Prostate gland (tissue), 2 donors: Measurements from ENCODE around the gene ARFGAP3. TPM values are rescaled to one million over a fixed set of nuclear protein-coding genes. Genes with fewer than 3 reads are reported as not detected.

Source experiments
- DNase-seq: peaks from one replicate; pipeline ENCODE4 v3.0.0-alpha.2; 2019; ENCODE audit warnings: low spot score
- H3K27ac ChIP-seq, 2 donors: fragments of 200-600 bp; sonication (generic); 2 replicates each; pipeline ENCODE4 v1.5.1; 2017 to 2019
- H3K27me3 ChIP-seq: fragments of 200-600 bp; sonication (generic); replicated peaks from 2 replicates; pipeline ENCODE4 v1.5.1; 2019; ENCODE audit not compliant: insufficient read depth
- H3K36me3 ChIP-seq, 2 donors: fragments of 200-600 bp; sonication (generic); 1 replicate in 1 of 2; 2 replicates in 1 of 2; pipeline versions ENCODE4 v1.5.1 to v1.8.1; 2017 to 2019
- H3K4me1 ChIP-seq: fragments of 200-600 bp; sonication (generic); replicated peaks from 2 replicates; pipeline ENCODE4 v1.5.1; 2019
- H3K4me3 ChIP-seq, 2 donors: fragments of 200-600 bp; sonication (generic); 2 replicates each; pipeline ENCODE4 v1.5.1; 2017 to 2019
- H3K9me3 ChIP-seq: fragments of 200-600 bp; sonication (generic); 2 replicates; pipeline ENCODE4 v1.5.1; 2017
- POLR2A ChIP-seq: fragments of 450-650 bp; IDR thresholded peaks from one replicate; pipeline ENCODE4 v1.6.1; 2016; ENCODE audit warnings: antibody characterized with exemption, mild to moderate bottlenecking
- POLR2AphosphoS5 ChIP-seq: sonication (generic); formaldehyde crosslinking; IDR thresholded peaks from one replicate; pipeline ENCODE4 v1.6.1; 2017; ENCODE audit warnings: antibody characterized with exemption
- WGBS: methylation state at CpG from one replicate; pipeline ENCODE4 v1.1.5; 2018; 5-methylcytosine and 5-hydroxymethylcytosine counted together
- intact Hi-C: fragments of 100-400 bp; cut with DNase I; formaldehyde crosslinking; loops from one replicate; pipeline ENCODE4 v1.14.2; 2022
- total RNA-seq, 2 donors: library from RNA; depleted of rRNA; stranded (reverse); fragments of >200 nt; gene quantifications; one replicate each; pipeline ENCODE4 v1.1.0, GENCODE V29; 2016
- TF ChIP-seq, protein P1 (sequence below), 4 experiments: fragments of 200-600 bp in 2 of 4; fragments of 450-650 bp in 2 of 4; sonication (generic) in 2 of 4; IDR thresholded peaks; 1 replicate in 3 of 4; 2 replicates in 1 of 4; pipeline ENCODE4 v1.5.1; 2016 to 2019; ENCODE audit warnings: antibody characterized with exemption in 4 of 4, mild to moderate bottlenecking in 2 of 4, moderate library complexity in 2 of 4

Gene ARFGAP3
- total RNA-seq, 2 donors from 2014 or later, result 92.9 to 127 TPM

DNA sequence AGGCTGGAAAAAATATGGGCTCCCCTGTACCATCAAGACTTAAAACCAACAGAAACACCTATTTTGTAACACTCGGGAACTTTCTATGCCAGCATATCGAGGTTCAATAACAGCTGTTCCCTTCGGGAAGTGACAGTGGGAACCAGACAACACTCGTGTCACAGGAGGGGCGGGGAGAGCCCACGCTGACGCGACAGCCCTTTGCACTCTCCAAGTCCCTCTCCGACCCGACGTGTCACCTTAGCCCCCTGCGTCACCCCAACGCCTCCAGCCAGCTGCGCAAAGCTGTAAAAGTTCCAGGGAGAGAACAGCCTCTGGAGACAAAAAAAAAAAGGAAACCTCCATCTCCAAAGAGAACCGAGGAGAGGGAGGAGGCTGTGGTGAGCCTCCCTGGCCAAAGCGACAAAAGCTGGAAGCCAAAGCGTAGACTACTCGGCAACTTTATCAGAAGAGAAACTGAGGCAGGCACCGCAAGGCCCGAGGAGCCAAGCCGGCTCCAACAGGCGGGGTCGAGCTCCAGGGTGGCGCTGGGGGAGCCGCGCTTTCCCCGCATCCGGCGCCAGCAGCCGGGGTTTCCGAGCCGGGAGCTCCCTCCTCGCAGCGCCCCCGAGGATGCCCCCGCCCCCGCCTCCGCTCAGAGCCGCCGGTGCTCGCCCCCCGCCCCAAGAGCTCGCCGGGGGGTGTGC, 751 bp downstream of the ARFGAP3 start:
- intact Hi-C loops, result no loop called here
- Histone ChIP-seq H3K36me3 (no peaks in the 10 kb centered on the region), H3K4me1 (no peaks in the 10 kb centered on the region), H3K27ac (peak overlapping the region; percentile 97 to 99), H3K9me3 (no peaks in the 10 kb centered on the region), H3K27me3 (no peaks in the 10 kb centered on the region), H3K4me3 (peak overlapping the region; percentile 79 to 92)
- TF ChIP-seq, protein P1, sequence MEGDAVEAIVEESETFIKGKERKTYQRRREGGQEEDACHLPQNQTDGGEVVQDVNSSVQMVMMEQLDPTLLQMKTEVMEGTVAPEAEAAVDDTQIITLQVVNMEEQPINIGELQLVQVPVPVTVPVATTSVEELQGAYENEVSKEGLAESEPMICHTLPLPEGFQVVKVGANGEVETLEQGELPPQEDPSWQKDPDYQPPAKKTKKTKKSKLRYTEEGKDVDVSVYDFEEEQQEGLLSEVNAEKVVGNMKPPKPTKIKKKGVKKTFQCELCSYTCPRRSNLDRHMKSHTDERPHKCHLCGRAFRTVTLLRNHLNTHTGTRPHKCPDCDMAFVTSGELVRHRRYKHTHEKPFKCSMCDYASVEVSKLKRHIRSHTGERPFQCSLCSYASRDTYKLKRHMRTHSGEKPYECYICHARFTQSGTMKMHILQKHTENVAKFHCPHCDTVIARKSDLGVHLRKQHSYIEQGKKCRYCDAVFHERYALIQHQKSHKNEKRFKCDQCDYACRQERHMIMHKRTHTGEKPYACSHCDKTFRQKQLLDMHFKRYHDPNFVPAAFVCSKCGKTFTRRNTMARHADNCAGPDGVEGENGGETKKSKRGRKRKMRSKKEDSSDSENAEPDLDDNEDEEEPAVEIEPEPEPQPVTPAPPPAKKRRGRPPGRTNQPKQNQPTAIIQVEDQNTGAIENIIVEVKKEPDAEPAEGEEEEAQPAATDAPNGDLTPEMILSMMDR (IDR thresholded peaks at IDR 0.05), result no peak
- TF ChIP-seq POLR2AphosphoS5, result peak; percentile 57
- TF ChIP-seq POLR2A, result peak; percentile 41
- DNase-seq, result peak; percentile 40
- under 1% methylated on average over 27 of the region's 44 CpGs for WGBS

DNA sequence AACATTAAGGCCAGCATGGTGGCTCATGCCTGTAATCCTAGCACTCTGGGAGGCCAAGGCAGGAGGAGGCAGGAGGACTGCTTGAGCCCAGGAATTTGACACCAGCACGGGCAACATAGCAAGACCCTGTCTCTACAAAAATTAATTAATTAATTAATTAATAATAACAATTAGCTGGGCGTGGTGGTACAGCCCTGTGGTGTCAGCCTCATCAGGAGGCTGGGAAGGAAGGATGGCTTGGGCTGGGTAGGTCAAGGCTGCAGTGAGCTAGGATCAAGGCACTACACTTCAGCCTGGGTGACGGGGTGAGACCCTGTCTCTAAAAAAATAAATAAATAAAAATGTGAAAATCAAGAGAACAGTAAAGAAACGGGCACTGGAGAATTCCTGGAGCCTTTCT, 1.4 kb downstream of the ARFGAP3 start:
- Histone ChIP-seq H3K4me1 (no peaks in the 10 kb centered on the region), H3K36me3 (no peaks in the 10 kb centered on the region), H3K27ac (peak overlapping the region; percentile 97 to 99), H3K4me3 (peak overlapping the region; percentile 79 to 92), H3K27me3 (no peaks in the 10 kb centered on the region), H3K9me3 (no peaks in the 10 kb centered on the region)
- no peak for DNase-seq
- intact Hi-C loops, result no loop called here
- WGBS, result 27% methylated on average over 4 of the region's 4 CpGs
- TF ChIP-seq POLR2A (no peak), POLR2AphosphoS5 (no peak)
- TF ChIP-seq, protein P1 (IDR thresholded peaks at IDR 0.05), result no peak

DNA sequence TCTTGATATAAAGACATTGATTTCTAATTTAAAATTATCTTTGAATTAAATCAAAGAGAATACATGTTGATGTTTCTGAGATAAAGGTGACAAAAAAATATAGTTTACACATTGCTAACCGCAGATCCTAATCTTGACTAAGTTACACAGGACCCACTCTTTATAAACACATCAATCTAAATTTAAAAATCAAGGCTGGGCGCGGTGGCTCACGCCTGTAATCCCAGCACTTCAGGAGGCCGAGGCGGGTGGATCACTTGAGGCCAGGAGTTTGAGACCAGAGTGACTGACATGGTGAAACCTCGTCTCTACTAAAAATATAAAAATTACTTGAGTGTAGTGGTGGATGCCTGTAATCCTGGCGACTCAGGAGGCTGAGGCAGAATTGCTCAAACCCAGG, 1.9 kb downstream of the ARFGAP3 start:
- DNase-seq, result no peak
- intact Hi-C loops, result no loop called here
- Histone ChIP-seq H3K4me3 (peak overlapping the region; percentile 79 to 92), H3K27me3 (no peaks in the 10 kb centered on the region), H3K27ac (peak overlapping the region; percentile 97 to 99), H3K4me1 (no peaks in the 10 kb centered on the region), H3K9me3 (no peaks in the 10 kb centered on the region), H3K36me3 (no peaks in the 10 kb centered on the region)
- TF ChIP-seq POLR2A (no peak), POLR2AphosphoS5 (no peak)
- TF ChIP-seq, protein P1 (IDR thresholded peaks at IDR 0.05), result no peak
- 51% methylated on average over 8 of the region's 8 CpGs for WGBS

DNA sequence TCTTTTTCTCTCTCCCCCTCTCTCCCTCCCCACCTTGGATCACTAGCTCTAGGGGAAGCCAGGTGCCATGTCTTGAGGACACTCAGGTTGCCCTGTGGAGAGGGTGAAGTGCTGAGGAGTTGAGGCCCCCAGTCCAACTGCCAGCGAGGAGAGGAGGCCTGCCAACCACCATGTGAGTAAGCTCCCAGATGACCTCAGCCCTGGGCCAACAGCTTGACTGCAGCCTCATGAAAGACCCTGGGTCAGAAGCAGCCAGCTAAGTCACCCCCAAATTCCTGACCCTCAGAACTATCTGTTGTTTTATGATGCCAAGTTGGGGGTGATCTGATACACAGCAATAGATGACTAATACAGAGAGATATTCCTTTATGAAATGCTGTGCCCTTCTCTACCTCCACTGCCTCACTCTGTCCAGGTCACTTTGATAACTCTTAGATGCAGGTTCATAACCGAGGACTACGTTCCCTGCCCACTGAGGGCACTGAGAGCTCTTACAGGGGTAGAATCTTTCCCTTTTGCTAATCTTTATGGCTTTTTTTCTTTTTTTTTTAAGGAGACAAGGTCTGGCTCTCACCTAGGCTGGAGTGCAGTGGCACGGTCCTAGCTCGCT, 8.0 kb downstream of the ARFGAP3 start:
- no peak for DNase-seq
- H3K36me3 ChIP-seq, result no peaks in the 10 kb centered on the region
- H3K4me1 ChIP-seq, result no peaks in the 10 kb centered on the region
- H3K4me3 ChIP-seq, result no peak overlapping the region
- TF ChIP-seq, protein P1 (IDR thresholded peaks at IDR 0.05), result no peak
- no peak for TF ChIP-seq POLR2AphosphoS5
- TF ChIP-seq POLR2A, result no peak
- no peaks in the 10 kb centered on the region for H3K9me3 ChIP-seq
- H3K27me3 ChIP-seq, result no peaks in the 10 kb centered on the region
- intact Hi-C loops, result no loop called here
- H3K27ac ChIP-seq, result peak overlapping the region; percentile 6 to 40
- 69% methylated on average over 5 of the region's 5 CpGs for WGBS

DNA sequence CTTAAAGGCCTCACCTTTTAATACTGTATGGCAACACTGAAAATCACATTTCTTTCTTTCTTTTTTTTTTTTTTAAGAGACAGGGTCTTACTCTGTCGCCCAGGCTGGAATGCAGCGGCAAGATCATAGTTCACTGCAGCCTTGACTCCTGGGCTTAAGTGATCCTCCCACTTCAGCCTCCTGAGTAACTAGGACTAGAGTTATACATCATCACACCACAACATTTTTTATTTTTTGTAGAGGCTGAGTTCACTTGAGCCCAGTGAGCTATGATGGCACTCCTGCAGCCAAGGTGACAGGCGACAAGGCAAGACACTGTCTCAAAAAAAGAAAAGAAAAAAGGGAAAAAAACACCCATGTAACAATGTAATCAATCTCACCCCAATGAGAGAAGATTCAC, 10.0 kb downstream of the ARFGAP3 start:
- intact Hi-C loops, result no loop called here
- TF ChIP-seq POLR2A (no peak), POLR2AphosphoS5 (no peak)
- TF ChIP-seq, protein P1 (IDR thresholded peaks at IDR 0.05), result no peak
- H3K27me3 ChIP-seq, result no peaks in the 10 kb centered on the region
- 89% methylated on average over 3 of the region's 3 CpGs for WGBS
- no peaks in the 10 kb centered on the region for H3K36me3 ChIP-seq
- no peak overlapping the region for H3K27ac ChIP-seq
- H3K4me3 ChIP-seq, result no peak overlapping the region
- H3K9me3 ChIP-seq, result no peaks in the 10 kb centered on the region
- no peak for DNase-seq
- peaks cover 5% of the 10 kb centered on the region for H3K4me1 ChIP-seq
